ENCODE results near the gene CCDC116.

DNA sequence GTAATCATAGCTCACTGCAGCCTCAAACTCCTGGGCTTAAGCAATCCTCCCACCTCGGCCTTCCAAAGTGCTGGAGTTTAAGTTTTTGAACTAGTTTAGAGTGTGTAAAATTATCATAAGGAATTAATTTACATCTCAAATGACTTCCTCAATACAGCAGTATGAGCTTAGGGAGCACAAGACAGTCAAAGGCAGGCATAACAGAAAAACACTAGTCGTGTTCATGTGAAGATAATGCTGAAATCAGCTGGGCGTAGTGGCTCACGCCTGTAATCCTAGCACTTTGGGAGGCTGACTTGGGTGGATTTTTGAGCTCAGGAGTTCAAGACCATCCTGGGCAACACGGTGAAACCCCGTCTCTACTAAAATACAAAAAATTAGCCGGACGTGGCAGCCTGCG is 28.6 kb upstream of the CCDC116 start:
- TF ChIP-seq ZFP3 (CRISPR knock-in tag; IDR thresholded peaks at IDR 0.05) (no peak), BACH2 (CRISPR knock-in tag; IDR thresholded peaks at IDR 0.05; ENCODE audit: borderline replicate concordance) (no peak), CREB5 (CRISPR knock-in tag; IDR thresholded peaks at IDR 0.05; ENCODE audit: low read depth) (no peak), ESRRG (CRISPR knock-in tag; IDR thresholded peaks at IDR 0.05) (no peak), ZNF565 (CRISPR knock-in tag; conservative IDR thresholded peaks at IDR 0.05; ENCODE audit: low read depth) (no peak), ZNF8 (CRISPR knock-in tag; IDR thresholded peaks at IDR 0.05) (no peak), CSRNP3 (CRISPR knock-in tag; IDR thresholded peaks at IDR 0.05) (no peak), OSR1 (CRISPR knock-in tag; IDR thresholded peaks at IDR 0.05) (no peak), ISL1 (CRISPR knock-in tag; IDR thresholded peaks at IDR 0.05) (no peak), ZFP30 (CRISPR knock-in tag; IDR thresholded peaks at IDR 0.05) (no peak), CSDC2 (CRISPR knock-in tag; IDR thresholded peaks at IDR 0.05) (no peak)
- TF ChIP-seq, protein P1, sequence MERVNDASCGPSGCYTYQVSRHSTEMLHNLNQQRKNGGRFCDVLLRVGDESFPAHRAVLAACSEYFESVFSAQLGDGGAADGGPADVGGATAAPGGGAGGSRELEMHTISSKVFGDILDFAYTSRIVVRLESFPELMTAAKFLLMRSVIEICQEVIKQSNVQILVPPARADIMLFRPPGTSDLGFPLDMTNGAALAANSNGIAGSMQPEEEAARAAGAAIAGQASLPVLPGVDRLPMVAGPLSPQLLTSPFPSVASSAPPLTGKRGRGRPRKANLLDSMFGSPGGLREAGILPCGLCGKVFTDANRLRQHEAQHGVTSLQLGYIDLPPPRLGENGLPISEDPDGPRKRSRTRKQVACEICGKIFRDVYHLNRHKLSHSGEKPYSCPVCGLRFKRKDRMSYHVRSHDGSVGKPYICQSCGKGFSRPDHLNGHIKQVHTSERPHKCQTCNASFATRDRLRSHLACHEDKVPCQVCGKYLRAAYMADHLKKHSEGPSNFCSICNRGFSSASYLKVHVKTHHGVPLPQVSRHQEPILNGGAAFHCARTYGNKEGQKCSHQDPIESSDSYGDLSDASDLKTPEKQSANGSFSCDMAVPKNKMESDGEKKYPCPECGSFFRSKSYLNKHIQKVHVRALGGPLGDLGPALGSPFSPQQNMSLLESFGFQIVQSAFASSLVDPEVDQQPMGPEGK (CRISPR knock-in tag; IDR thresholded peaks at IDR 0.05; ENCODE audit: borderline replicate concordance), result no peak
